ENCODE data around the gene METTL9. TPM values are rescaled to one million over a fixed set of nuclear protein-coding genes. Genes with fewer than 3 reads are reported as not detected.
A peak's percentile ranks its signal among the peaks of the same experiment; 100 is the strongest.

The METTL9 gene
- total and polyA plus RNA-seq, 2 donors (not counting 1 experiment from before 2014, with no cell fraction given): 124 to 163 TPM

GRCh38 chr16:21654466-21654865, 55.1 kb downstream of the METTL9 start:
- no peak overlapping the region for H3K4me2 ChIP-seq (ENCODE audit: extremely low read depth, insufficient read depth, low read length)
- no peak overlapping the region for H2AFZ ChIP-seq (ENCODE audit: low read length)
- TF ChIP-seq CTCF (conservative IDR thresholded peaks at IDR 0.05 in 1 of 2, IDR thresholded peaks at IDR 0.05 in 1 of 2; ENCODE audit: low read depth in 1 of 2, low read length in 2 of 2) (no peak), EZH2 (IDR thresholded peaks at IDR 0.05; ENCODE audit: low read length, missing control alignments) (no peak)
- no peaks in the 10 kb centered on the region for H3K4me1 ChIP-seq (ENCODE audit: control insufficient read depth, extremely low read depth, insufficient read depth, low read length)
- H3K27me3 ChIP-seq (ENCODE audit: control insufficient read depth, insufficient read depth, low read length): no peaks in the 10 kb centered on the region
- peaks cover 3% of the 10 kb centered on the region for H3K36me3 ChIP-seq (ENCODE audit: control insufficient read depth, insufficient read depth, low read length)
- no peaks in the 10 kb centered on the region for H3K9me3 ChIP-seq (ENCODE audit: control insufficient read depth, insufficient read depth, low read depth, low read length)
- no peaks in the 10 kb centered on the region for H4K20me1 ChIP-seq (ENCODE audit: control insufficient read depth, extremely low read depth, insufficient read depth, low read length)
- no peak overlapping the region for H3K27ac ChIP-seq (ENCODE audit: insufficient read depth, low read length)
- no peak for DNase-seq (ENCODE audit: low read depth in 2 of 2)
- H3K9ac ChIP-seq (ENCODE audit: insufficient read depth, low read length): no peak overlapping the region
- H3K79me2 ChIP-seq (ENCODE audit: control insufficient read depth, insufficient read depth, low read length): no peaks in the 10 kb centered on the region
- H3K4me3 ChIP-seq (replicated peaks in 1 of 4; ENCODE audit: control extremely low read depth in 1 of 4, insufficient read depth in 1 of 4, low read depth in 3 of 4, low read length in 4 of 4): no peak overlapping the region

GRCh38 chr16:21654881-21655280, 55.5 kb downstream of the METTL9 start:
- no peak overlapping the region for H3K27ac ChIP-seq (ENCODE audit: insufficient read depth, low read length)
- no peak overlapping the region for H2AFZ ChIP-seq (ENCODE audit: low read length)
- H3K9me3 ChIP-seq (ENCODE audit: control insufficient read depth, insufficient read depth, low read depth, low read length): no peaks in the 10 kb centered on the region
- no peak overlapping the region for H3K4me3 ChIP-seq (replicated peaks in 1 of 4; ENCODE audit: control extremely low read depth in 1 of 4, insufficient read depth in 1 of 4, low read depth in 3 of 4, low read length in 4 of 4)
- H3K4me1 ChIP-seq (ENCODE audit: control insufficient read depth, extremely low read depth, insufficient read depth, low read length): no peaks in the 10 kb centered on the region
- DNase-seq (ENCODE audit: low read depth in 2 of 2): no peak
- peaks cover 3% of the 10 kb centered on the region for H3K36me3 ChIP-seq (ENCODE audit: control insufficient read depth, insufficient read depth, low read length)
- H3K27me3 ChIP-seq (ENCODE audit: control insufficient read depth, insufficient read depth, low read length): no peaks in the 10 kb centered on the region
- H3K79me2 ChIP-seq (ENCODE audit: control insufficient read depth, insufficient read depth, low read length): no peaks in the 10 kb centered on the region
- H4K20me1 ChIP-seq (ENCODE audit: control insufficient read depth, extremely low read depth, insufficient read depth, low read length): no peaks in the 10 kb centered on the region
- H3K4me2 ChIP-seq (ENCODE audit: extremely low read depth, insufficient read depth, low read length): no peak overlapping the region
- TF ChIP-seq CTCF (conservative IDR thresholded peaks at IDR 0.05 in 1 of 2, IDR thresholded peaks at IDR 0.05 in 1 of 2; ENCODE audit: low read depth in 1 of 2, low read length in 2 of 2) (no peak), EZH2 (IDR thresholded peaks at IDR 0.05; ENCODE audit: low read length, missing control alignments) (no peak)
- H3K9ac ChIP-seq (ENCODE audit: insufficient read depth, low read length): no peak overlapping the region

GRCh38 chr16:21656795-21657768, 57.7 kb downstream of the METTL9 start:
- TF ChIP-seq EZH2 (IDR thresholded peaks at IDR 0.05; ENCODE audit: low read length, missing control alignments) (no peak), CTCF (conservative IDR thresholded peaks at IDR 0.05 in 1 of 2, IDR thresholded peaks at IDR 0.05 in 1 of 2; ENCODE audit: low read depth in 1 of 2, low read length in 2 of 2) (peak; percentile 85 to 92)
- Histone ChIP-seq H3K9ac (ENCODE audit: insufficient read depth, low read length) (no peak overlapping the region), H4K20me1 (ENCODE audit: control insufficient read depth, extremely low read depth, insufficient read depth, low read length) (no peaks in the 10 kb centered on the region), H3K4me1 (ENCODE audit: control insufficient read depth, extremely low read depth, insufficient read depth, low read length) (no peaks in the 10 kb centered on the region), H2AFZ (ENCODE audit: low read length) (no peak overlapping the region), H3K4me2 (ENCODE audit: extremely low read depth, insufficient read depth, low read length) (no peak overlapping the region), H3K36me3 (ENCODE audit: control insufficient read depth, insufficient read depth, low read length) (peaks cover 3% of the 10 kb centered on the region), H3K9me3 (ENCODE audit: control insufficient read depth, insufficient read depth, low read depth, low read length) (no peaks in the 10 kb centered on the region), H3K27me3 (ENCODE audit: control insufficient read depth, insufficient read depth, low read length) (no peaks in the 10 kb centered on the region), H3K79me2 (ENCODE audit: control insufficient read depth, insufficient read depth, low read length) (no peaks in the 10 kb centered on the region), H3K27ac (ENCODE audit: insufficient read depth, low read length) (no peak overlapping the region), H3K4me3 (replicated peaks in 1 of 4; ENCODE audit: control extremely low read depth in 1 of 4, insufficient read depth in 1 of 4, low read depth in 3 of 4, low read length in 4 of 4) (no peak overlapping the region)
- DNase-seq (ENCODE audit: low read depth in 2 of 2): peak; percentile 42 to 75

Measured in fibroblast of lung (primary cell).